K562 (cell line): ENCODE measurements around the gene NANS. TPM values are rescaled to one million over a fixed set of nuclear protein-coding genes. Genes with fewer than 3 reads are reported as not detected.

Source experiments
- ADNP ChIP-seq: fragments of 200-800 bp; sonication (Bioruptor generic); IDR thresholded peaks from 2 replicates; pipeline ENCODE4 v1.6.1; 2016; ENCODE audit warnings: missing genetic modification characterization, missing compliant biosample characterization
- CREM ChIP-seq: IDR thresholded peaks from 2 replicates; pipeline ENCODE4 v1.6.1; 2014; ENCODE audit warnings: antibody characterized with exemption, low read depth
- FUS ChIP-seq: fragments of 200-400 bp; formaldehyde crosslinking; optimal IDR thresholded peaks from 2 replicates; pipeline ENCODE3; 2017; ENCODE audit warnings: low read depth, low read length
- HIVEP1 ChIP-seq: fragments of 250-450 bp; sonication (Bioruptor Pico); IDR thresholded peaks from 2 replicates; pipeline ENCODE4 v1.4.0; 2020; ENCODE audit warnings: mild to moderate bottlenecking
- HSF4 ChIP-seq: fragments of 250-450 bp; sonication (Bioruptor Pico); IDR thresholded peaks from 2 replicates; pipeline ENCODE4 v2.1.2; 2022; ENCODE audit warnings: mild to moderate bottlenecking, moderate library complexity, borderline replicate concordance
- MEF2A ChIP-seq: IDR thresholded peaks from 2 replicates; pipeline ENCODE4 v1.6.1; 2011; ENCODE audit warnings: low read depth, mild to moderate bottlenecking, low read length, moderate library complexity; ENCODE audit not compliant: control insufficient read depth
- NELFE ChIP-seq: IDR thresholded peaks from 2 replicates; pipeline ENCODE4 v1.6.1; 2011; ENCODE audit warnings: mild to moderate bottlenecking; ENCODE audit not compliant: insufficient read depth, insufficient read length
- NFIC ChIP-seq: fragments of 450-650 bp; IDR thresholded peaks from 2 replicates; pipeline ENCODE4 v1.6.1; 2017; ENCODE audit warnings: mild to moderate bottlenecking, inconsistent platforms
- NUFIP1 ChIP-seq: fragments of 450-650 bp; IDR thresholded peaks from 2 replicates; pipeline ENCODE4 v1.6.1; 2018; ENCODE audit not compliant: partially characterized antibody
- POLR2A ChIP-seq: fragments of 450-650 bp; conservative IDR thresholded peaks from 2 replicates; pipeline ENCODE4 v1.6.1; 2016
- POLR2G ChIP-seq: fragments of 200-400 bp; formaldehyde crosslinking; IDR thresholded peaks from 2 replicates; pipeline ENCODE4 v1.6.1; 2017; ENCODE audit warnings: low read depth, mild to moderate bottlenecking, antibody characterized with exemption, low read length, moderate library complexity
- STAG1 ChIP-seq: sonication (generic); formaldehyde crosslinking; IDR thresholded peaks from 2 replicates; pipeline ENCODE4 v1.5.0; 2020; ENCODE audit warnings: missing genetic modification reagents, borderline replicate concordance
- STAT5B ChIP-seq: fragments of 250-450 bp; sonication (Bioruptor Pico); IDR thresholded peaks from 2 replicates; pipeline ENCODE4 v1.8.0; 2021; ENCODE audit warnings: mild to moderate bottlenecking, inconsistent platforms
- TAF1 ChIP-seq: IDR thresholded peaks from 2 replicates; pipeline ENCODE4 v1.6.1; 2011; ENCODE audit warnings: mild to moderate bottlenecking, low read length, moderate library complexity; ENCODE audit not compliant: insufficient read depth, control insufficient read depth, severe bottlenecking; ENCODE audit errors: extremely low read depth
- TCF3 ChIP-seq: sonication (generic); formaldehyde crosslinking; IDR thresholded peaks from 2 replicates; pipeline ENCODE4 v1.4.0; 2020; ENCODE audit warnings: mild to moderate bottlenecking, missing genetic modification reagents
- UBTF ChIP-seq, 2 experiments: IDR thresholded peaks; 2 replicates each; pipeline ENCODE4 v1.6.1; 2012; ENCODE audit warnings: improper control_type of control experiment in 2 of 2, low read depth in 2 of 2, low read length in 2 of 2, borderline replicate concordance in 1 of 2
- ZNF121 ChIP-seq: sonication (generic); formaldehyde crosslinking; conservative IDR thresholded peaks from 2 replicates; pipeline ENCODE4 v1.8.0; 2022; ENCODE audit warnings: missing genetic modification reagents
- ZNF354B ChIP-seq: fragments of 250-450 bp; sonication (Bioruptor Pico); IDR thresholded peaks from 2 replicates; pipeline ENCODE4 v1.4.0; 2020
- ZNF592 ChIP-seq: fragments of 450-650 bp; IDR thresholded peaks from 2 replicates; pipeline ENCODE4 v1.6.1; 2017; ENCODE audit warnings: antibody characterized with exemption, mild to moderate bottlenecking
- ZNF780A ChIP-seq: fragments of 250-450 bp; sonication (Bioruptor Pico); IDR thresholded peaks from 2 replicates; pipeline ENCODE4 v1.5.0; 2021; ENCODE audit warnings: mild to moderate bottlenecking
- polyA plus RNA-seq, 8 experiments: library from polyadenylated mRNA; depleted of rRNA in 4 of 8; stranded (reverse) in 5 of 8; unstranded in 3 of 8; fragments of >200 nt; fragmentation: Nextera tagmentation in 2 of 8; fragmentation: Illumina TruSeq in 1 of 8; extraction: Ambion mirVana in 2 of 8; extraction: Trizol in 1 of 8; gene quantifications; 2 replicates each; pipeline versions ENCODE4 v1.2.1 to v1.2.3, GENCODE V29; 2011 to 2014; ENCODE audit warnings: inconsistent platforms in 1 of 8, missing spikeins in 1 of 8
- total RNA-seq, 7 experiments: library from RNA; depleted of rRNA in 6 of 7; stranded (reverse); fragments of >200 nt in 6 of 7; fragmentation: Illumina TruSeq in 2 of 7; extraction: Trizol in 2 of 7; gene quantifications; 2 replicates each; pipeline versions ENCODE4 v1.2.1 to v1.2.3, GENCODE V29; 2011 to 2021; ENCODE audit warnings: low replicate concordance in 1 of 7
- TF ChIP-seq, protein P1 (sequence below): fragments of 450-650 bp; IDR thresholded peaks from 2 replicates; pipeline ENCODE4 v1.6.1; 2014; ENCODE audit warnings: low read depth, mild to moderate bottlenecking, moderate library complexity, borderline replicate concordance

The NANS gene
- total and polyA plus RNA-seq, 9 of the 15 experiments (the other 6 are each of a cell fraction or from before 2014, with no cell fraction given) = 37.1 to 181 (median 137) TPM

GRCh38 chr9:98056269-98057137 lies at the start of gene NANS (continued):
- TF ChIP-seq ZNF780A (CRISPR knock-in tag) = no peak
- 0 out of 2 replicates have a peak, but pooled peaks have one; percentile 41 for TF ChIP-seq ZNF592
- no peak for TF ChIP-seq MEF2A
- peak; percentile 99 for TF ChIP-seq POLR2G
- no peak for TF ChIP-seq NELFE
- TF ChIP-seq TAF1 = peak; percentile 97
- TF ChIP-seq, protein P1, sequence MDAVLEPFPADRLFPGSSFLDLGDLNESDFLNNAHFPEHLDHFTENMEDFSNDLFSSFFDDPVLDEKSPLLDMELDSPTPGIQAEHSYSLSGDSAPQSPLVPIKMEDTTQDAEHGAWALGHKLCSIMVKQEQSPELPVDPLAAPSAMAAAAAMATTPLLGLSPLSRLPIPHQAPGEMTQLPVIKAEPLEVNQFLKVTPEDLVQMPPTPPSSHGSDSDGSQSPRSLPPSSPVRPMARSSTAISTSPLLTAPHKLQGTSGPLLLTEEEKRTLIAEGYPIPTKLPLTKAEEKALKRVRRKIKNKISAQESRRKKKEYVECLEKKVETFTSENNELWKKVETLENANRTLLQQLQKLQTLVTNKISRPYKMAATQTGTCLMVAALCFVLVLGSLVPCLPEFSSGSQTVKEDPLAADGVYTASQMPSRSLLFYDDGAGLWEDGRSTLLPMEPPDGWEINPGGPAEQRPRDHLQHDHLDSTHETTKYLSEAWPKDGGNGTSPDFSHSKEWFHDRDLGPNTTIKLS = peak; percentile 90
- TF ChIP-seq ADNP (tag) = no peak
- TF ChIP-seq CREM = peak; percentile 85
- no peak for TF ChIP-seq HSF4 (CRISPR knock-in tag)
- TF ChIP-seq STAT5B (CRISPR knock-in tag) = no peak
- TF ChIP-seq NFIC = peak; percentile 76
- peak; percentile 37 for TF ChIP-seq FUS
- peak; percentile 39; the same call in 1 of the 2 replicates for TF ChIP-seq STAG1 (CRISPR knock-in tag)
- no peak for TF ChIP-seq ZNF354B (CRISPR knock-in tag)
- TF ChIP-seq UBTF (IDR thresholded peaks at IDR 0.05; ENCODE audit: borderline replicate concordance in 1 of 2, low read depth in 2 of 2, low read length in 2 of 2) = peak; percentile 74 to 92; a peak in 3 of 4 replicates
- peak; percentile 69 for TF ChIP-seq ZNF121 (CRISPR knock-in tag)
- TF ChIP-seq POLR2A = peak; percentile 95
- no peak for TF ChIP-seq HIVEP1 (CRISPR knock-in tag)
- no peak; the same call in 1 of the 2 replicates for TF ChIP-seq TCF3 (CRISPR knock-in tag)
- TF ChIP-seq NUFIP1 = no peak
